HepG2 (cell line): ENCODE data around the gene UMOD. TPM values are rescaled to one million over a fixed set of nuclear protein-coding genes. Genes with fewer than 3 reads are reported as not detected.
A peak's percentile ranks its signal among the peaks of the same experiment; 100 is the strongest.

Experiments
- CEBPG ChIP-seq: IDR thresholded peaks from 2 replicates; pipeline ENCODE4 v1.6.1; 2016
- HES4 ChIP-seq: sonication (generic); formaldehyde crosslinking; IDR thresholded peaks from 2 replicates; pipeline ENCODE4 v1.9.0; 2021; ENCODE audit warnings: mild to moderate bottlenecking, missing genetic modification reagents, borderline replicate concordance
- IRX3 ChIP-seq: sonication (generic); formaldehyde crosslinking; IDR thresholded peaks from 2 replicates; pipeline ENCODE4 v1.8.1; 2023; ENCODE audit warnings: mild to moderate bottlenecking, low read depth, missing genetic modification reagents, borderline replicate concordance
- KMT2A ChIP-seq: sonication (generic); formaldehyde crosslinking; IDR thresholded peaks from 2 replicates; pipeline ENCODE4 v1.4.0; 2020; ENCODE audit warnings: missing genetic modification reagents
- MIXL1 ChIP-seq: IDR thresholded peaks from 2 replicates; pipeline ENCODE4 v1.6.1; 2016
- MXD4 ChIP-seq: IDR thresholded peaks from 2 replicates; pipeline ENCODE4 v1.6.1; 2016; ENCODE audit warnings: mild to moderate bottlenecking, missing biosample characterization, missing genetic modification reagents
- NCOA1 ChIP-seq: sonication (generic); formaldehyde crosslinking; IDR thresholded peaks from 2 replicates; pipeline ENCODE4 v1.9.0; 2021; ENCODE audit warnings: missing genetic modification reagents
- ONECUT2 ChIP-seq: sonication (generic); formaldehyde crosslinking; IDR thresholded peaks from 2 replicates; pipeline ENCODE4 v1.4.0; 2020; ENCODE audit warnings: missing genetic modification reagents
- RBM39 ChIP-seq: fragments of 200-400 bp; formaldehyde crosslinking; IDR thresholded peaks from one replicate; pipeline ENCODE4 v1.6.1; 2018; ENCODE audit warnings: antibody characterized with exemption, mild to moderate bottlenecking, low read depth, low read length; ENCODE audit not compliant: poor library complexity, severe bottlenecking
- REPIN1 ChIP-seq: sonication (generic); formaldehyde crosslinking; IDR thresholded peaks from 2 replicates; pipeline ENCODE4 v1.8.0; 2022; ENCODE audit warnings: missing genetic modification reagents, low read depth, mild to moderate bottlenecking, borderline replicate concordance
- SALL2 ChIP-seq: sonication (generic); formaldehyde crosslinking; IDR thresholded peaks from 2 replicates; pipeline ENCODE4 v1.8.1; 2023; ENCODE audit warnings: mild to moderate bottlenecking, missing genetic modification reagents, inconsistent platforms
- ZFX ChIP-seq: sonication (generic); formaldehyde crosslinking; IDR thresholded peaks from 2 replicates; pipeline ENCODE4 v1.4.0; 2020; ENCODE audit warnings: mild to moderate bottlenecking, low read depth, missing genetic modification reagents, moderate library complexity
- ZNF350 ChIP-seq: sonication (generic); formaldehyde crosslinking; IDR thresholded peaks from 2 replicates; pipeline ENCODE4 v1.4.0; 2020; ENCODE audit warnings: mild to moderate bottlenecking, low read depth, missing genetic modification reagents, borderline replicate concordance
- ZNF446 ChIP-seq: sonication (generic); formaldehyde crosslinking; IDR thresholded peaks from 2 replicates; pipeline ENCODE4 v1.5.0; 2020; ENCODE audit warnings: mild to moderate bottlenecking, missing genetic modification reagents
- polyA plus RNA-seq, 8 experiments: library from polyadenylated mRNA; depleted of rRNA in 3 of 8; stranded (reverse) in 7 of 8; unstranded in 1 of 8; fragments of >200 nt; fragmentation: Illumina TruSeq in 4 of 8; extraction: Trizol in 4 of 8; gene quantifications; 2 replicates each; pipeline versions ENCODE4 v1.2.1 to v1.2.3, GENCODE V29; 2011 to 2016; ENCODE audit warnings: low read depth in 4 of 8, missing spikeins in 1 of 8, mixed read lengths in 1 of 8; ENCODE audit not compliant: insufficient read depth in 1 of 8
- total RNA-seq, 5 experiments: library from RNA; depleted of rRNA; stranded (reverse); fragments of >200 nt; fragmentation: Illumina TruSeq; extraction: Trizol; gene quantifications; 2 replicates each; pipeline ENCODE4 v1.2.3, GENCODE V29; 2016; ENCODE audit warnings: low read depth in 1 of 5
- TF ChIP-seq, protein P1 (sequence below): sonication (generic); formaldehyde crosslinking; IDR thresholded peaks from 2 replicates; pipeline ENCODE4 v1.5.0; 2020; ENCODE audit warnings: mild to moderate bottlenecking, missing genetic modification reagents, moderate library complexity
- TF ChIP-seq, protein P2 (sequence below): sonication (generic); formaldehyde crosslinking; IDR thresholded peaks from 2 replicates; pipeline ENCODE4 v1.5.0; 2020; ENCODE audit warnings: mild to moderate bottlenecking, missing genetic modification reagents
- TF ChIP-seq, protein P3 (sequence below): IDR thresholded peaks from 2 replicates; pipeline ENCODE4 v1.6.1; 2016; ENCODE audit warnings: mild to moderate bottlenecking, missing biosample characterization, missing genetic modification reagents
- TF ChIP-seq, protein P4 (sequence below): IDR thresholded peaks from 2 replicates; pipeline ENCODE4 v1.6.1; 2018; ENCODE audit warnings: missing genetic modification reagents, mild to moderate bottlenecking, missing compliant biosample characterization

Gene UMOD
- total and polyA plus RNA-seq, 2 of the 13 experiments (the other 11 are each of a cell fraction or from before 2014, with no cell fraction given) = not detected

DNA sequence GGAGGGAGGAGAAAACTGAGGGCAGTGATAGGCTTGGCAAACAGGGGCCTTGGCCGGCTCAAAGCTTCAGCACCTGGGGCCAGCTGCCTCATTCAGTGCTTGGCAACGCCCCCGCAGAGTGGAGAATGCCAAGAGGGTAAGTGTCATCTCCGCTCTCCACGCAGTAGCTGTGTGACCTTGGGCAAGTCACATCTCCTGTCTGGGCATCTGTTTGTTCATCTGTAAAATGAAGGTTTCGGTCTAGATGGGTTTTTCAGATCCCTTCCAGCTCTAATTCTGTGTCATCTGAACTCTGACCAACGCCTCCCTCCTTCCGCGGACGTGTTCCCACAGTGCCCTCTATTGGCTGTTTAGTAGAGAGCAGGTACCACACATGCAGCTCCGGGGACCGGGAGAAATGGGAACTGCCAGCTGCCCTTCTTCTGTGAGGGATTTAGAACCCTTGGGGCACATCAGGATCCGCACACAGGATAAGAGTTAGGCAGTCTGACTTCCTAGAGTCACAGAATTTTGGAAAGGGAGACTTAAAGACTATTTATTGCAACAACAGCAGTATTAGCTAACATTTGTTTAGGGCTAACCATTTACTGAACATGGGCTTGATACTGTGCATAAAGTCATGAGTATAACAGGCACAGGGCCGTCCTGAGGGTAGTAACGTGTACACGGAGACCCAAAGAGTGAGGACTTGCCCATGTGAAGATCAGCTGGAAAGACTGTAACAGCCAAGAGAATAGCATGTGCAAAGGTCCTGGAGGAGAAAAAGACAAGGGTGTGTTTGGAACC lies 52.0 kb downstream of the UMOD start (continued):
- TF ChIP-seq ZNF350 = no peak
- TF ChIP-seq NCOA1 (CRISPR knock-in tag) = no peak
- TF ChIP-seq, protein P1, sequence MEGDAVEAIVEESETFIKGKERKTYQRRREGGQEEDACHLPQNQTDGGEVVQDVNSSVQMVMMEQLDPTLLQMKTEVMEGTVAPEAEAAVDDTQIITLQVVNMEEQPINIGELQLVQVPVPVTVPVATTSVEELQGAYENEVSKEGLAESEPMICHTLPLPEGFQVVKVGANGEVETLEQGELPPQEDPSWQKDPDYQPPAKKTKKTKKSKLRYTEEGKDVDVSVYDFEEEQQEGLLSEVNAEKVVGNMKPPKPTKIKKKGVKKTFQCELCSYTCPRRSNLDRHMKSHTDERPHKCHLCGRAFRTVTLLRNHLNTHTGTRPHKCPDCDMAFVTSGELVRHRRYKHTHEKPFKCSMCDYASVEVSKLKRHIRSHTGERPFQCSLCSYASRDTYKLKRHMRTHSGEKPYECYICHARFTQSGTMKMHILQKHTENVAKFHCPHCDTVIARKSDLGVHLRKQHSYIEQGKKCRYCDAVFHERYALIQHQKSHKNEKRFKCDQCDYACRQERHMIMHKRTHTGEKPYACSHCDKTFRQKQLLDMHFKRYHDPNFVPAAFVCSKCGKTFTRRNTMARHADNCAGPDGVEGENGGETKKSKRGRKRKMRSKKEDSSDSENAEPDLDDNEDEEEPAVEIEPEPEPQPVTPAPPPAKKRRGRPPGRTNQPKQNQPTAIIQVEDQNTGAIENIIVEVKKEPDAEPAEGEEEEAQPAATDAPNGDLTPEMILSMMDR (CRISPR knock-in tag) = peak; percentile 97
- peak; percentile 52; the same call in 1 of the 2 replicates for TF ChIP-seq ZNF446 (CRISPR knock-in tag)
- no peak for TF ChIP-seq RBM39
- no peak for TF ChIP-seq CEBPG (CRISPR knock-in tag)
- TF ChIP-seq, protein P2, sequence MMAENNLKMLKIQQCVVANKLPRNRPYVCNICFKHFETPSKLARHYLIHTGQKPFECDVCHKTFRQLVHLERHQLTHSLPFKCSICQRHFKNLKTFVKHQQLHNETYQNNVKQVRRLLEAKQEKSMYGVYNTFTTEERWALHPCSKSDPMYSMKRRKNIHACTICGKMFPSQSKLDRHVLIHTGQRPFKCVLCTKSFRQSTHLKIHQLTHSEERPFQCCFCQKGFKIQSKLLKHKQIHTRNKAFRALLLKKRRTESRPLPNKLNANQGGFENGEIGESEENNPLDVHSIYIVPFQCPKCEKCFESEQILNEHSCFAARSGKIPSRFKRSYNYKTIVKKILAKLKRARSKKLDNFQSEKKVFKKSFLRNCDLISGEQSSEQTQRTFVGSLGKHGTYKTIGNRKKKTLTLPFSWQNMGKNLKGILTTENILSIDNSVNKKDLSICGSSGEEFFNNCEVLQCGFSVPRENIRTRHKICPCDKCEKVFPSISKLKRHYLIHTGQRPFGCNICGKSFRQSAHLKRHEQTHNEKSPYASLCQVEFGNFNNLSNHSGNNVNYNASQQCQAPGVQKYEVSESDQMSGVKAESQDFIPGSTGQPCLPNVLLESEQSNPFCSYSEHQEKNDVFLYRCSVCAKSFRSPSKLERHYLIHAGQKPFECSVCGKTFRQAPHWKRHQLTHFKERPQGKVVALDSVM (CRISPR knock-in tag) = no peak
- TF ChIP-seq ZFX = no peak
- TF ChIP-seq KMT2A (CRISPR knock-in tag) = no peak
- TF ChIP-seq MIXL1 (CRISPR knock-in tag) = no peak
- TF ChIP-seq, protein P3, sequence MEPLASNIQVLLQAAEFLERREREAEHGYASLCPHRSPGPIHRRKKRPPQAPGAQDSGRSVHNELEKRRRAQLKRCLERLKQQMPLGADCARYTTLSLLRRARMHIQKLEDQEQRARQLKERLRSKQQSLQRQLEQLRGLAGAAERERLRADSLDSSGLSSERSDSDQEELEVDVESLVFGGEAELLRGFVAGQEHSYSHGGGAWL (CRISPR knock-in tag) = no peak
- TF ChIP-seq MXD4 (CRISPR knock-in tag) = no peak
- TF ChIP-seq SALL2 (CRISPR knock-in tag) = no peak
- peak; percentile 60; the same call in 1 of the 2 replicates for TF ChIP-seq HES4
- peak; percentile 64; the same call in 1 of the 2 replicates for TF ChIP-seq REPIN1 (CRISPR knock-in tag)
- TF ChIP-seq, protein P4, sequence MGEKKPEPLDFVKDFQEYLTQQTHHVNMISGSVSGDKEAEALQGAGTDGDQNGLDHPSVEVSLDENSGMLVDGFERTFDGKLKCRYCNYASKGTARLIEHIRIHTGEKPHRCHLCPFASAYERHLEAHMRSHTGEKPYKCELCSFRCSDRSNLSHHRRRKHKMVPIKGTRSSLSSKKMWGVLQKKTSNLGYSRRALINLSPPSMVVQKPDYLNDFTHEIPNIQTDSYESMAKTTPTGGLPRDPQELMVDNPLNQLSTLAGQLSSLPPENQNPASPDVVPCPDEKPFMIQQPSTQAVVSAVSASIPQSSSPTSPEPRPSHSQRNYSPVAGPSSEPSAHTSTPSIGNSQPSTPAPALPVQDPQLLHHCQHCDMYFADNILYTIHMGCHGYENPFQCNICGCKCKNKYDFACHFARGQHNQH (CRISPR knock-in tag) = 0 out of 2 replicates have a peak, but pooled peaks have one; percentile 27
- no peak for TF ChIP-seq IRX3 (CRISPR knock-in tag)
- TF ChIP-seq ONECUT2 (CRISPR knock-in tag) = no peak
